ENCODE data around the gene ABCA12.

DNA sequence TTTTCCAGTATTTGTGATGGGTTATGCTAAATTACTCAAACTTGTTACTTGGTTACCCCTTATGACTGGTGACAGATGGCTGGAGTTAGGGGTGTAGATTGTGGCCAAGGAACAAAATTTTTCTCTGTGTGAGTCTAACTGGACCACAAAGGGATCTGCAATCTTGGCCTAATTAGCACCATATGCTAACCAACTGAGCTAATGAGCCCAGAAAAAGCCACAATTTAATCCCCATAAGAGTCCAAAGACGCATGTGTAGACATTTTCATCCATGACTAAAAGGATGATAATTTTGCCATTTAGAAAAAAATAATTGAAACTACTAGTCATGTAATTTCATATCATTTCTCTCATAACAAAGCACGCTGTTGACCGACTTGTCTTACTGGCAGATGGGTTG is 151.2 kb downstream of the ABCA12 start:
- TF ChIP-seq, protein P1, sequence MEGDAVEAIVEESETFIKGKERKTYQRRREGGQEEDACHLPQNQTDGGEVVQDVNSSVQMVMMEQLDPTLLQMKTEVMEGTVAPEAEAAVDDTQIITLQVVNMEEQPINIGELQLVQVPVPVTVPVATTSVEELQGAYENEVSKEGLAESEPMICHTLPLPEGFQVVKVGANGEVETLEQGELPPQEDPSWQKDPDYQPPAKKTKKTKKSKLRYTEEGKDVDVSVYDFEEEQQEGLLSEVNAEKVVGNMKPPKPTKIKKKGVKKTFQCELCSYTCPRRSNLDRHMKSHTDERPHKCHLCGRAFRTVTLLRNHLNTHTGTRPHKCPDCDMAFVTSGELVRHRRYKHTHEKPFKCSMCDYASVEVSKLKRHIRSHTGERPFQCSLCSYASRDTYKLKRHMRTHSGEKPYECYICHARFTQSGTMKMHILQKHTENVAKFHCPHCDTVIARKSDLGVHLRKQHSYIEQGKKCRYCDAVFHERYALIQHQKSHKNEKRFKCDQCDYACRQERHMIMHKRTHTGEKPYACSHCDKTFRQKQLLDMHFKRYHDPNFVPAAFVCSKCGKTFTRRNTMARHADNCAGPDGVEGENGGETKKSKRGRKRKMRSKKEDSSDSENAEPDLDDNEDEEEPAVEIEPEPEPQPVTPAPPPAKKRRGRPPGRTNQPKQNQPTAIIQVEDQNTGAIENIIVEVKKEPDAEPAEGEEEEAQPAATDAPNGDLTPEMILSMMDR (IDR thresholded peaks at IDR 0.05), result no peak
- no peak for TF ChIP-seq POLR2AphosphoS5 (IDR thresholded peaks at IDR 0.05; ENCODE audit: low read depth, low read length)
- TF ChIP-seq, protein P2, sequence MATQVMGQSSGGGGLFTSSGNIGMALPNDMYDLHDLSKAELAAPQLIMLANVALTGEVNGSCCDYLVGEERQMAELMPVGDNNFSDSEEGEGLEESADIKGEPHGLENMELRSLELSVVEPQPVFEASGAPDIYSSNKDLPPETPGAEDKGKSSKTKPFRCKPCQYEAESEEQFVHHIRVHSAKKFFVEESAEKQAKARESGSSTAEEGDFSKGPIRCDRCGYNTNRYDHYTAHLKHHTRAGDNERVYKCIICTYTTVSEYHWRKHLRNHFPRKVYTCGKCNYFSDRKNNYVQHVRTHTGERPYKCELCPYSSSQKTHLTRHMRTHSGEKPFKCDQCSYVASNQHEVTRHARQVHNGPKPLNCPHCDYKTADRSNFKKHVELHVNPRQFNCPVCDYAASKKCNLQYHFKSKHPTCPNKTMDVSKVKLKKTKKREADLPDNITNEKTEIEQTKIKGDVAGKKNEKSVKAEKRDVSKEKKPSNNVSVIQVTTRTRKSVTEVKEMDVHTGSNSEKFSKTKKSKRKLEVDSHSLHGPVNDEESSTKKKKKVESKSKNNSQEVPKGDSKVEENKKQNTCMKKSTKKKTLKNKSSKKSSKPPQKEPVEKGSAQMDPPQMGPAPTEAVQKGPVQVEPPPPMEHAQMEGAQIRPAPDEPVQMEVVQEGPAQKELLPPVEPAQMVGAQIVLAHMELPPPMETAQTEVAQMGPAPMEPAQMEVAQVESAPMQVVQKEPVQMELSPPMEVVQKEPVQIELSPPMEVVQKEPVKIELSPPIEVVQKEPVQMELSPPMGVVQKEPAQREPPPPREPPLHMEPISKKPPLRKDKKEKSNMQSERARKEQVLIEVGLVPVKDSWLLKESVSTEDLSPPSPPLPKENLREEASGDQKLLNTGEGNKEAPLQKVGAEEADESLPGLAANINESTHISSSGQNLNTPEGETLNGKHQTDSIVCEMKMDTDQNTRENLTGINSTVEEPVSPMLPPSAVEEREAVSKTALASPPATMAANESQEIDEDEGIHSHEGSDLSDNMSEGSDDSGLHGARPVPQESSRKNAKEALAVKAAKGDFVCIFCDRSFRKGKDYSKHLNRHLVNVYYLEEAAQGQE (IDR thresholded peaks at IDR 0.05; ENCODE audit: insufficient read depth in 1 of 2, low read depth in 2 of 2, low read length in 1 of 2), result no peak
- no peak for TF ChIP-seq TCF7L2 (IDR thresholded peaks at IDR 0.05; ENCODE audit: low read depth, low read length)
- no peak for TF ChIP-seq SIN3A (IDR thresholded peaks at IDR 0.05; ENCODE audit: borderline replicate concordance, insufficient read depth, low read depth, low read length)

Measured in Panc1 (cell line).